Panc1 (cell line): ENCODE measurements around the gene TLK1. TPM values are rescaled to one million over a fixed set of nuclear protein-coding genes. Genes with fewer than 3 reads are reported as not detected.

Experiments used
- ATAC-seq: fragments of 200-7000 bp; cut with Tn5 transposase; 2 replicates; pipeline ENCODE4 v1.9.1; 2020; ENCODE audit warnings: mild to moderate bottlenecking, moderate library complexity
- Bru-seq: library from RNA; stranded (reverse); fragments of 400-500 nt; gene quantifications from one replicate; lab custom pipeline; 2021; lab: Mats Ljungman, UMichigan
- BruChase-seq, 2 experiments: library from RNA; stranded (reverse); fragments of 400-500 nt; gene quantifications; one replicate each; lab custom pipeline; 2021; lab: Mats Ljungman, UMichigan
- BruUV-seq: library from RNA; stranded (reverse); fragments of 400-500 nt; replicated peaks from 2 replicates; lab custom pipeline; 2021; lab: Mats Ljungman, UMichigan
- CTCF ChIA-PET: fragments of 300-600 bp; sonication (Branson Sonifier 250); formaldehyde crosslinking; loops from one replicate; lab custom pipeline; 2022; ENCODE audit warnings: antibody characterized with exemption; lab: Charles Lee
- POLR2A ChIA-PET: fragments of 300-600 bp; sonication (Branson Sonifier 250); formaldehyde crosslinking; loops from one replicate; lab custom pipeline; 2022; ENCODE audit warnings: antibody characterized with exemption; lab: Charles Lee
- DNase-seq: peaks from one replicate; pipeline ENCODE4 v3.0.0-alpha.2; 2010; ENCODE audit warnings: low read depth, low spot score
- H3K27ac ChIP-seq: 2 replicates; pipeline ENCODE4 v1.5.1; 2011; ENCODE audit warnings: mild to moderate bottlenecking, low read length, inconsistent platforms
- H3K27me3 ChIP-seq: fragments of 200-500 bp; sonication (Bioruptor generic); 2 replicates; pipeline ENCODE4 v1.6.0; 2014; ENCODE audit warnings: low read length, inconsistent platforms; ENCODE audit not compliant: control insufficient read depth, insufficient read depth
- H3K36me3 ChIP-seq: fragments of 200-500 bp; sonication (Bioruptor generic); 2 replicates; pipeline ENCODE4 v1.5.1; 2014; ENCODE audit warnings: inconsistent platforms, mild to moderate bottlenecking, low read length, moderate library complexity; ENCODE audit not compliant: control insufficient read depth, insufficient read depth
- H3K4me1 ChIP-seq: 2 replicates; pipeline ENCODE4 v1.5.1; 2011; ENCODE audit warnings: inconsistent platforms, mild to moderate bottlenecking, low read length, moderate library complexity; ENCODE audit not compliant: control insufficient read depth, insufficient read depth
- H3K4me3 ChIP-seq, 2 experiments: 2 replicates each; pipeline ENCODE4 v1.5.1; 2011 to 2012; ENCODE audit warnings: low read depth in 2 of 2, low read length in 2 of 2, mild to moderate bottlenecking in 2 of 2, inconsistent platforms in 1 of 2, moderate library complexity in 1 of 2
- H3K9me3 ChIP-seq: fragments of 200-500 bp; sonication (Bioruptor generic); 2 replicates; pipeline ENCODE4 v1.5.1; 2014; ENCODE audit warnings: low read depth, mild to moderate bottlenecking, inconsistent platforms, low read length, moderate library complexity; ENCODE audit not compliant: control insufficient read depth, insufficient read depth
- CTCF ChIP-seq: fragments of 450-650 bp; IDR thresholded peaks from 2 replicates; pipeline ENCODE4 v1.5.1; 2017; ENCODE audit warnings: mild to moderate bottlenecking
- POLR2AphosphoS5 ChIP-seq: IDR thresholded peaks from 2 replicates; pipeline ENCODE4 v1.6.1; 2012; ENCODE audit warnings: mild to moderate bottlenecking, low read depth, low read length, moderate library complexity
- REST ChIP-seq, 2 experiments: IDR thresholded peaks; 2 replicates each; pipeline ENCODE4 v1.6.1; 2011 to 2012; ENCODE audit warnings: low read depth in 2 of 2, control low read depth in 1 of 2, low read length in 1 of 2, mild to moderate bottlenecking in 1 of 2, moderate library complexity in 1 of 2; ENCODE audit not compliant: insufficient read depth in 1 of 2
- SIN3A ChIP-seq: IDR thresholded peaks from 2 replicates; pipeline ENCODE4 v1.6.1; 2012; ENCODE audit warnings: low read depth, mild to moderate bottlenecking, low read length, moderate library complexity, borderline replicate concordance; ENCODE audit not compliant: insufficient read depth
- TCF7L2 ChIP-seq: IDR thresholded peaks from 2 replicates; pipeline ENCODE4 v1.6.1; 2011; ENCODE audit warnings: mild to moderate bottlenecking, low read depth, low read length, inconsistent platforms
- in situ Hi-C: cut with HindIII; loops from 2 replicates; pipeline ENCODE4 v1.10.0; 2016; ENCODE audit warnings: low sequenced_read_pairs, low pct_unique_long_range_greater_than_20kb
- intact Hi-C: fragments of 100-400 bp; cut with micrococcal nuclease; formaldehyde crosslinking; loops from one replicate; pipeline ENCODE4 v1.10.0; 2022; ENCODE audit not compliant: unreplicated experiment
- long read RNA-seq: library from polyadenylated mRNA; unstranded; transcript quantifications from one replicate; pipeline ENCODE4 v2.0.0, GENCODE V29; 2021; ENCODE audit not compliant: unreplicated experiment
- polyA plus RNA-seq: library from polyadenylated mRNA; unstranded; fragments of >200 nt; gene quantifications from one replicate; pipeline ENCODE4 v1.2.1, GENCODE V29; 2012; ENCODE audit warnings: missing spikeins; ENCODE audit not compliant: insufficient read length
- total RNA-seq: library from RNA; stranded (reverse); gene quantifications from one replicate; pipeline ENCODE4 v1.2.1, GENCODE V29; 2021; ENCODE audit not compliant: unreplicated experiment

TLK1 gene
- total RNA-seq, result 92.9 TPM
- 25.2 TPM for polyA plus RNA-seq
- percentile 93 among the genes with signal in this experiment for Bru-seq, nascent RNA
- percentile 82 among the genes with signal in this experiment for BruChase-seq, experiment 1, labeled RNA remaining after a 2-hour chase
- percentile 82 among the genes with signal in this experiment for BruChase-seq, experiment 2, labeled RNA remaining after a 6-hour chase
- long read RNA-seq, full-length matches to known transcripts, result 47 of 98 reads
- long read RNA-seq, partial matches to known transcripts, result 21 of 98 reads
- long read RNA-seq, other reads (novel, unspliced or antisense), result 30 of 98 reads

GRCh38 chr2:171160119-171160955 lies at the start of gene TLK1:
TLK1 (minus strand) TSS chr2:171160893; CDS start chr2:171160428, 465 bp downstream.
- Histone ChIP-seq H3K36me3 (no peaks in the 10 kb centered on the region; the same call in 1 of the 2 replicates), H3K9me3 (no peaks in the 10 kb centered on the region), H3K4me3 (peak within 1 kb of the TSS; percentile 86 to 99), H3K27ac (peak within 1 kb of the TSS; percentile 96), H3K27me3 (no peaks in the 10 kb centered on the region), H3K4me1 (peaks cover 20% of the 10 kb centered on the region)
- ChIA-PET CTCF (interaction anchor here (1.2 kb wide), 1 partner anchor 256 kb away, joined by 4 read pairs; no protein-coding TSS in a partner anchor), POLR2A (no interaction called here)
- BruUV-seq, result no TSS peak
- peak; percentile 87 for ATAC-seq
- intact Hi-C loops, result no loop called here
- DNase-seq, result no peak
- in situ Hi-C loops, result no loop called here
- no peak for TF ChIP-seq TCF7L2
- peak; percentile 72; the same call in 1 of the 2 replicates for TF ChIP-seq SIN3A
- peak; percentile 63 for TF ChIP-seq POLR2AphosphoS5

DNA sequence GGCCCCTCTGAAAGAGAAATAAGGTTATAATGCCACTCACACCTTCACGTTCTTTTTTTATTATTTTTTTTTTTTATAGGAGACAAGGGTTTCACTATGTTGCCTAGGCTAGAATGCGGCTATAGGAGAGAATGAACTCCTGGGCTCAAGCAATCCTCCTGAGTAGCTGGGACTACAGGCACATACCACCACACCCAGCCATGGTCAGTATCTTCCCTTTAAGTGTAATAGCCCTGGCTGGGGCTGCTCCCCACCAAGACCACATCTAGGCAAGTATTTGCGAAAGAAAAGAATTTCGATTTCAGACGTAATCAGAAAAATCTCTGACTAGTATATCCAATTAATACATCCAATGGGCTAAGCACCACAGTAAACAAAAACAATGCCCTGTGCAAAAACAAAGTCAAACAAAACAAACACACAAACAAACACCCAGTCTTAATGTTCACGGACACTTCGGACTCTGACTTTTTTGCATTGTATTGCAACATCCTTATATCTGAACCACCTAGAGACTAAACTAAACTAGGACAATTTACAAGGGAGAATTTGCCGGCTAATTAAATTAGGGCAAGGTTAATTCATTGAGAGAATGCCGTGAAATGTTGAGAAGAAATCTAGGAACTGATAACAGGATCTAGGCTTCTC lies 49.6 kb upstream of the TLK1 start:
- TF ChIP-seq SIN3A, result no peak
- H3K27ac ChIP-seq, result no peak overlapping the region
- ChIA-PET CTCF (no interaction called here), POLR2A (no interaction called here)
- peaks cover 4% of the 10 kb centered on the region; the same call in 1 of the 2 replicates for H3K4me1 ChIP-seq
- H3K9me3 ChIP-seq, result no peaks in the 10 kb centered on the region
- intact Hi-C loops (no loop called here), in situ Hi-C loops (no loop called here)
- no peak overlapping the region for H3K4me3 ChIP-seq
- ATAC-seq, result no peak
- H3K27me3 ChIP-seq, result no peaks in the 10 kb centered on the region
- H3K36me3 ChIP-seq, result no peaks in the 10 kb centered on the region
- BruUV-seq, result no TSS peak
- no peak for DNase-seq

DNA sequence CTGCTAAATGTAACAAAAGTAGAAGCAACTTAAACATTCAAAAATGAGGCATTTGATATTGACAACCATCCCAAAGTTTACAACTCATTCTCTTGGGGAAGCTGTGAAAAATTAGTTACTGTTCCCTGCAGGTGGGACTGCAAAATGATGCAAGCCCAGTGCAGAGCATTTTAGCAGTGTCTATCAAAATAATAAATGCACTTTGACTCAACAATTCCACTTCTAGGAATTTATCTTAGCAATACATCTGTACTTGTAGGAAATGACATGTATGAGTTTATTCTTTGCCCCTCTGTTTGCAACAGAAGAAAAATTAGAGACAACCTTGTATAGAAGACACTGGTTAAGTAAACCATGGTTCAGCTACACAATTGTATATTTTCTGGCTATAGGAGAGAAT lies 48.0 kb upstream of the TLK1 start:
- no peak overlapping the region for H3K27ac ChIP-seq
- H3K4me3 ChIP-seq, result no peak overlapping the region
- no peaks in the 10 kb centered on the region for H3K36me3 ChIP-seq
- H3K9me3 ChIP-seq, result no peaks in the 10 kb centered on the region
- H3K27me3 ChIP-seq, result no peaks in the 10 kb centered on the region
- ChIA-PET POLR2A (no interaction called here), CTCF (no interaction called here)
- ATAC-seq (no peak), DNase-seq (no peak)
- H3K4me1 ChIP-seq, result peaks cover 4% of the 10 kb centered on the region; the same call in 1 of the 2 replicates
- in situ Hi-C loops, result no loop called here
- no TSS peak for BruUV-seq
- TF ChIP-seq SIN3A (no peak), TCF7L2 (no peak), POLR2AphosphoS5 (no peak), REST (IDR thresholded peaks at IDR 0.05; ENCODE audit: insufficient read depth in 1 of 2, low read depth in 2 of 2, low read length in 1 of 2) (no peak), CTCF (no peak)
- intact Hi-C loops, result no loop called here
